ENCODE data around the gene PDGFA.

DNA sequence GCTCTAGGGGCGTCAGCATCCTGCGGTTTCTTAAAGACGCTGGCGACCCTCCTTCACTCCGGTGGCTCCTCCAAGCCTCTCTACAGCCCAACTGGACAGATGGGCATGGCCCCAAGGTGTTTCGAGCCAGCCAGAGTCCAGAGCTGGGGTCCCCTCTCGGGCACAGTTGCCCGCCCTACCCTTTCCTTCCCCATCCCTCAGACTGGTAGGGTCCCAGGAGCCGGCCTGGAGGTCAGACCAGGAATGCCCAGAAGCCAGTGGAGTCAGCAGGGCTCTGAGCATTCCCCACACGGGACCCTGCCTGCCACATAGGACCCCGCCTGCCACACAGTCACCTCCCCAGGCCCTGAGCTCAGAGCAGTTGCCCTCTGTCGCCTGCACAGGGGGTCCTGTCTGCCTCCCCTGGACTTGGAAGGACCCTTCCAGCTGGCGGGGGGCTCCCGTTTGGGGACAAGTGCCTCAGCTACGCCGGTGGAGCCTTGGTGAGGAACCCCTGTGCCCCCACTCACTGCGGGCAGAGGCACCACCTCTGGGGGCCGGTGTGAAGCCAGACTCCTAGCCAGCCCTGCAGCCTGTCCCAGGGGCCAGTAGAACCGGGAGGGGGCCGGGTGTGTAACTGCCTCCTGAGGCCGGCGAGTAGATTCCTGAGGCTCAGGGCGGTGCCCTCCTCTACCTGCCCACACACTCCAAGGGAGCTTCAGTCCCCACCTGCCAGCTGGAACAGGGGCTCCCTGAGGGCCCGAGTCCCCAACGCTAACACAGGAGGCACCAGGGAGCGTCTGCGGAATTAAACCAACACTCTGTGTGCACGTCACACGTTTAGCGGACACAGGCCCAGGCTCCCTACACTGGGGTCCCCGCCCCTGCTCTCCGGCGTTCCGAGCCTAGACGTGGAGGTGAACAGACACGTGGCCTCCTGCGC, 19.4 kb upstream of the PDGFA start:
- TF ChIP-seq CTCF (IDR thresholded peaks at IDR 0.05) (no peak), POLR2A (IDR thresholded peaks at IDR 0.05) (no peak)
